Progenitor cell of endocrine pancreas (in vitro differentiated cells): ENCODE results near the gene BAZ2B. TPM values are rescaled to one million over a fixed set of nuclear protein-coding genes. Genes with fewer than 3 reads are reported as not detected.

Experiments used
- DNase-seq: peaks from one replicate; pipeline ENCODE4 v3.0.0; 2021; ENCODE audit warnings: low spot score; ENCODE audit not compliant: unreplicated experiment
- H3K27ac Mint-ChIP-seq: 2 replicates; pipeline ENCODE4 v1.8.0; 2021; ENCODE audit warnings: mild to moderate bottlenecking, moderate library complexity, mixed read lengths
- H3K27me3 Mint-ChIP-seq: 2 replicates; pipeline ENCODE4 v1.8.0; 2021; ENCODE audit warnings: mixed read lengths
- H3K36me3 Mint-ChIP-seq: 2 replicates; pipeline ENCODE4 v1.8.0; 2022; ENCODE audit warnings: mixed read lengths; ENCODE audit not compliant: insufficient read depth
- H3K4me1 Mint-ChIP-seq: 2 replicates; pipeline ENCODE4 v1.8.0; 2021; ENCODE audit warnings: low read depth, mixed read lengths
- H3K4me3 Mint-ChIP-seq: 2 replicates; pipeline ENCODE4 v1.8.0; 2021; ENCODE audit warnings: low read depth, mild to moderate bottlenecking, moderate library complexity, mixed read lengths
- H3K9me3 Mint-ChIP-seq: 2 replicates; pipeline ENCODE4 v1.8.0; 2021; ENCODE audit warnings: low read depth, mixed read lengths
- CTCF ChIP-seq: fragments of 200-600 bp; sonication (generic); IDR thresholded peaks from one replicate; pipeline ENCODE4 v1.5.0; 2021; ENCODE audit warnings: antibody characterized with exemption, mild to moderate bottlenecking; ENCODE audit not compliant: unreplicated experiment
- total RNA-seq: library from RNA; stranded (reverse); gene quantifications from 2 replicates; pipeline ENCODE4 v1.2.1, GENCODE V29; 2021

The BAZ2B gene
- total RNA-seq, 1 donor from 2014 or later = 155 TPM

DNA sequence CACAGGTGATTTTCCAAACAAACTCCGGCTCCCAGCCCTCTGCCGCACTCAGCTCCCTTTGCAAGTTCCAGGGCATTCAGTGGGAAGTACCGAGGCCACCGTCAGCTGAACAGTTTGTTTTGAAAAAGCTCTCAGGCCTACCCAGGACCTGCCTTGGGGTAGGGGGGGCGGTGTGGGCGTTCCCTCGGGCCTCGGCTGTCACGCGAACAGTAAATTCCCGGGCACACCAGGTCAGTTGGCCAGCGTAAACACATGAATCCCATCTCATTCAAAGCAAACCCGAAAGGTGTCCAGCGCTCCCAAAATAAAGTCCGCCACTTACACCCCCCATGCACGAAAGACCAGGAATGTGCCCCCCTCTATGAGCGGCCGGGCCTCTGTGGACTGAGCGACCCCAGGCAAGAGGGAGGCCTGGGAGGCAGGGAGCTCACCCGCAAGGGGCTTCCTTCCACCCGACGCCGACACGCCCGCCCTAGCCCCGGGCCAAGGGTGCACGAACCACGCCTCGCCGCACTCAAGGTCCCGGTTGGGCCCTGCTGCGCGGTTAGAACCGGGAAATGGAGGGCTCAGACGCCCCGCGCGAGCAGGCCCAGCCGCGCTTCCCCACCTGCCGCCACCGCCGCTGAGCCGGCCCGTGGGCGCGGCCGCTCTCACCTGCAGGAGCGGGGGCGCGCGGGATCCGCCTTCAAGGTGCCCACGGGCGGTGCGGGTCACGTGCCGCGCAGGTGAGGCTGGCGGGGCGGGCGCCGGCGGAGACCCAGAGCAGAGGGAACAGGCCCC, 330.2 kb downstream of the BAZ2B start, which contains the start of gene WDSUB1:
WDSUB1 (minus strand) TSS at position 775 of the 780 bp plus-strand sequence. CDS start 3,634 bp downstream, outside the sequence.
- H3K4me1 Mint-ChIP-seq = peaks cover 23% of the 10 kb centered on the region
- no peaks in the 10 kb centered on the region for H3K9me3 Mint-ChIP-seq

GRCh38 chr2:159285433-159285832, 330.9 kb downstream of the BAZ2B start:
- no peak for TF ChIP-seq CTCF
- Mint-ChIP-seq H3K9me3 (no peaks in the 10 kb centered on the region), H3K27me3 (no peaks in the 10 kb centered on the region), H3K27ac (peak overlapping the region; percentile 97), H3K36me3 (peaks cover 1% of the 10 kb centered on the region), H3K4me1 (peaks cover 23% of the 10 kb centered on the region), H3K4me3 (peak overlapping the region; percentile 90)
- no peak for DNase-seq

More for the DNA sequence above, 330.2 kb downstream of the BAZ2B start, which contains the start of gene WDSUB1:
- peak within 1 kb of the TSS; percentile 90 for H3K4me3 Mint-ChIP-seq
- no peaks in the 10 kb centered on the region for H3K27me3 Mint-ChIP-seq
- no peak for TF ChIP-seq CTCF
- H3K36me3 Mint-ChIP-seq = peaks cover 1% of the 10 kb centered on the region
- DNase-seq = peak; percentile 56
- H3K27ac Mint-ChIP-seq = peak within 1 kb of the TSS; percentile 98

- Mint-ChIP-seq H3K4me1 (peaks cover 23% of the 10 kb centered on the region), H3K36me3 (peaks cover 6% of the 10 kb centered on the region), H3K27me3 (no peaks in the 10 kb centered on the region), H3K4me3 (no peak overlapping the region), H3K27ac (no peak overlapping the region), H3K9me3 (no peaks in the 10 kb centered on the region)
- no peak for DNase-seq
- no peak for TF ChIP-seq CTCF
Measured at GRCh38 chr2:159283529-159283928, 332.8 kb downstream of the BAZ2B start.

DNA sequence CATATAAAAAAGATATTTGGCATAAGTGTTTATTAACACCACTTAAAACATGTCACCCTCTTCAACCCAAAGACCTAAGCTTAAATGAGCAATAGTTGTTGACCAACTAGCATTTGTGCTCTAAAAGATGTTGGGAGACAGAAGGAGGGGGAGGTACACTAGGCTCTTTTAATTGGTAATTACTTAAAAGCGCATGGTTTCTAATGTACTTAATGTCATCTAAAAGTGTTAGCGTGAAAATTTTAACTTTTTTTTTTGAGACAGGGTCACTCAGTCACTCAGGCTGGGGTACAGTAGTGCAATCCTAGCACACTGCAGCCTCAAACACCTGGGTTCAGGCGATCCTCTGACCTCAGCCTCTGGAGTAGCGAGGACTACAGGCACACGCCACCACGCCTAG, 335.3 kb downstream of the BAZ2B start:
- Mint-ChIP-seq H3K4me1 (peaks cover 18% of the 10 kb centered on the region), H3K27ac (no peak overlapping the region), H3K27me3 (no peaks in the 10 kb centered on the region), H3K4me3 (no peak overlapping the region), H3K36me3 (peaks cover 7% of the 10 kb centered on the region), H3K9me3 (no peaks in the 10 kb centered on the region)
- no peak for DNase-seq
- no peak for TF ChIP-seq CTCF

DNA sequence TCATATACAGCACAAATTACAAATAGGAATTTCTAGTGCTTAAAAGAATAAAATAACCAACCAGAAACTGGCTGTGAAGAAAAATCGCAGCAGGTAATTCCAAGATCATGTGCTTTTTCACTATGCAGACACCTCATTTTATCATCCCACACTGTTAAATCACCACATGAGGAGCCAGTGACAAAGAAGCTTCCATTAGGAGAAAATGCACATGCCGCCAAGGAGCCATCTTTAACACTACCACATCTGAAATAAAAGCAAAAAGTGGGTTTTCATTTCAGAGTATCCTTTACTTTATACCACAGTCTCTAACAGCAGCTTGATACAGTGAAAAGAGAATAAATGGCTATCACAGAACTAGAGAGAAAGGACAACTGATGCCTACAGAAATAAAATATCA, 336.6 kb downstream of the BAZ2B start:
- no peak overlapping the region for H3K4me3 Mint-ChIP-seq
- H3K9me3 Mint-ChIP-seq = no peaks in the 10 kb centered on the region
- TF ChIP-seq CTCF = no peak
- no peaks in the 10 kb centered on the region for H3K27me3 Mint-ChIP-seq
- H3K4me1 Mint-ChIP-seq = peaks cover 7% of the 10 kb centered on the region
- no peak overlapping the region for H3K27ac Mint-ChIP-seq
- peaks cover 11% of the 10 kb centered on the region for H3K36me3 Mint-ChIP-seq
- no peak for DNase-seq
